Vagina (tissue), 2 donors: ENCODE results near the gene LMBR1.

Experiments
- POLR2A ChIP-seq, 2 donors: fragments of 450-650 bp; IDR thresholded peaks; one replicate each; pipeline ENCODE4 v1.6.1; 2017; ENCODE audit warnings: antibody characterized with exemption in 2 of 2, mild to moderate bottlenecking in 2 of 2, moderate library complexity in 2 of 2
- POLR2AphosphoS5 ChIP-seq, 2 donors: sonication (generic); formaldehyde crosslinking; IDR thresholded peaks; one replicate each; pipeline ENCODE4 v1.9.0; 2017; ENCODE audit warnings: antibody characterized with exemption in 2 of 2, mild to moderate bottlenecking in 2 of 2, low read depth in 1 of 2; ENCODE audit not compliant: insufficient read depth in 1 of 2
- TF ChIP-seq, protein P1 (sequence below), 3 experiments: fragments of 450-650 bp in 2 of 3; fragments of 200-600 bp in 1 of 3; sonication (generic) in 1 of 3; IDR thresholded peaks; one replicate each; pipeline ENCODE4 v1.5.1; 2017 to 2019; ENCODE audit warnings: antibody characterized with exemption in 3 of 3, mild to moderate bottlenecking in 2 of 3, moderate library complexity in 2 of 3

DNA sequence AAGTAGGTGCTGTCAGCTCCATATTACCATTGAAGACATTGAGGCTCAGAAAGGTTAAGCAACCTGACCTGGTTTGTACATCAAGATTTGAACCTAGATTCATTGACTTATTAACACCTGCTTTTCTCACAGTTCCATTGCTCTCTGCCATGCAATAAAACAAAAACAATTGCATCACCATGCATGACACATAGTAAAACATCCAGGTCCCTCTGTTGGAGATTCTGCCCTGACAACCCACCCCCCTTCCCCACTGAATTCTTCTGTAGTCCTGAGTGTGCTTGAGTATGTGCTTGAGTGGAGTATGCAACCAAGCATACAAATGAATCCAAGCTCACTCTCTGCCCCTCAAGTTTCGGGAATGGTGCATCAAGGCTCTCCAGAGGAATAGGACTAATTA, 6.0 kb upstream of the LMBR1 start:
- TF ChIP-seq, protein P1, sequence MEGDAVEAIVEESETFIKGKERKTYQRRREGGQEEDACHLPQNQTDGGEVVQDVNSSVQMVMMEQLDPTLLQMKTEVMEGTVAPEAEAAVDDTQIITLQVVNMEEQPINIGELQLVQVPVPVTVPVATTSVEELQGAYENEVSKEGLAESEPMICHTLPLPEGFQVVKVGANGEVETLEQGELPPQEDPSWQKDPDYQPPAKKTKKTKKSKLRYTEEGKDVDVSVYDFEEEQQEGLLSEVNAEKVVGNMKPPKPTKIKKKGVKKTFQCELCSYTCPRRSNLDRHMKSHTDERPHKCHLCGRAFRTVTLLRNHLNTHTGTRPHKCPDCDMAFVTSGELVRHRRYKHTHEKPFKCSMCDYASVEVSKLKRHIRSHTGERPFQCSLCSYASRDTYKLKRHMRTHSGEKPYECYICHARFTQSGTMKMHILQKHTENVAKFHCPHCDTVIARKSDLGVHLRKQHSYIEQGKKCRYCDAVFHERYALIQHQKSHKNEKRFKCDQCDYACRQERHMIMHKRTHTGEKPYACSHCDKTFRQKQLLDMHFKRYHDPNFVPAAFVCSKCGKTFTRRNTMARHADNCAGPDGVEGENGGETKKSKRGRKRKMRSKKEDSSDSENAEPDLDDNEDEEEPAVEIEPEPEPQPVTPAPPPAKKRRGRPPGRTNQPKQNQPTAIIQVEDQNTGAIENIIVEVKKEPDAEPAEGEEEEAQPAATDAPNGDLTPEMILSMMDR (IDR thresholded peaks at IDR 0.05), result no peak
- TF ChIP-seq POLR2AphosphoS5 (IDR thresholded peaks at IDR 0.05; ENCODE audit: insufficient read depth in 1 of 2, low read depth in 1 of 2) (no peak), POLR2A (IDR thresholded peaks at IDR 0.05) (no peak)
